T-helper 2 cell treated with Interferon-gamma antibody and Interleukin-4, amounts not matched to agents 5 μg/mL and 100 μg/mL, for 36 hours (primary cell): Measurements from ENCODE around the gene GOLGA2.
"Not testable (repeated sequence)": the region's sequence is repeated elsewhere in the genome, so short reads cannot be mapped to it uniquely, and the experiment has no call there.

ENCODE experiments used
- DNase-seq: peaks from one replicate; pipeline ENCODE4 v3.0.0; 2021; ENCODE audit warnings: low spot score
- H3K27ac Mint-ChIP-seq: one replicate; pipeline ENCODE4 v1.8.0; 2021; ENCODE audit warnings: mild to moderate bottlenecking, mixed read lengths
- H3K27me3 Mint-ChIP-seq: one replicate; pipeline ENCODE4 v1.8.0; 2021; ENCODE audit warnings: low read depth, mixed read lengths
- H3K36me3 Mint-ChIP-seq: one replicate; pipeline ENCODE4 v1.8.0; 2021; ENCODE audit warnings: low read depth, mixed read lengths
- H3K4me1 Mint-ChIP-seq: one replicate; pipeline ENCODE4 v1.8.0; 2021; ENCODE audit warnings: low read depth, mixed read lengths
- H3K4me3 Mint-ChIP-seq: one replicate; pipeline ENCODE4 v1.8.0; 2022; ENCODE audit warnings: mild to moderate bottlenecking, moderate library complexity, mixed read lengths
- H3K9me3 Mint-ChIP-seq: one replicate; pipeline ENCODE4 v1.8.0; 2021; ENCODE audit warnings: mixed read lengths

The GOLGA2 gene

DNA sequence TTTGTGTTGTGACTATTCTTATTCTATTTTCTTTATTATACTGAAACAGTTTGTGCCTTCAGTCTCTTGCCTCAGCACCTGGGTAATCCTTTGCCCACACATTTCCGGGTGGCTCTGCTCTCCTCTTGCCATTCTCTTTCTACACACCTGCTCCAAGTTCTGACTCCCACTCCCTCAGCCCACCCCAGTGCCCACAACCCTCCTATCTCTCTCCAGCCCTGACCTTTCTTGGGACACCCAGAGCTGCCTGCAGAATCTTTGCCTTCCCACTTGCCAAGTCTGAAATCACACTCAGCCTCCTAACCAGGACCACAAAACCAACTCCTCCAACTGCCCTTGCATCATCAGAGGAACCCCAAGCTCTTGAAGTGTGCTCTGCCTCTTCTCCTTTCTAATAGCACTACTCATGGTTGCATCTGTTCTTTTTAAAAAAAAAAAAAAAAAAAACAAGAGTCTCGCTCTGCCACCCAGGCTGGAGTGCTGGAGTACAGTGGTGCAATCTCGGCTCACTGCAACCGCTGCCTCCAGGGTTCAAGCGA is 4.3 kb upstream of the GOLGA2 start:
- Mint-ChIP-seq H3K4me1 (peaks cover 26% of the 10 kb centered on the region), H3K27me3 (peaks cover 2% of the 10 kb centered on the region), H3K27ac (peak overlapping the region; percentile 68), H3K36me3 (peaks cover 4% of the 10 kb centered on the region), H3K4me3 (no peak overlapping the region), H3K9me3 (no peaks in the 10 kb centered on the region)
- DNase-seq: no peak

- not testable (repeated sequence) for H3K9me3 Mint-ChIP-seq, H3K27me3 Mint-ChIP-seq, DNase-seq, H3K27ac Mint-ChIP-seq, H3K4me3 Mint-ChIP-seq, H3K36me3 Mint-ChIP-seq
- peaks cover 32% of the 10 kb centered on the region for H3K4me1 Mint-ChIP-seq
Measured at GRCh38 chr9:128279088-128280073, 3.6 kb upstream of the GOLGA2 start.

- no peak for DNase-seq
- peaks cover 11% of the 10 kb centered on the region for H3K36me3 Mint-ChIP-seq
- H3K9me3 Mint-ChIP-seq: no peaks in the 10 kb centered on the region
- peaks cover 39% of the 10 kb centered on the region for H3K4me1 Mint-ChIP-seq
- peaks cover 2% of the 10 kb centered on the region for H3K27me3 Mint-ChIP-seq
- H3K4me3 Mint-ChIP-seq: peak overlapping the region; percentile 95
- H3K27ac Mint-ChIP-seq: peak overlapping the region; percentile 93
Measured at GRCh38 chr9:128276574-128277270, 915 bp upstream of the GOLGA2 start.

GRCh38 chr9:128276008-128276573 is 284 bp upstream of the GOLGA2 start, which contains the start of gene SWI5:
Gene SWI5, plus strand, starts transcription at chr9:128276276.
- Mint-ChIP-seq H3K36me3 (peaks cover 10% of the 10 kb centered on the region), H3K4me1 (peaks cover 38% of the 10 kb centered on the region), H3K27ac (peak within 1 kb of the TSS; percentile 93), H3K27me3 (peaks cover 2% of the 10 kb centered on the region), H3K4me3 (peak within 1 kb of the TSS; percentile 95), H3K9me3 (no peaks in the 10 kb centered on the region)
- DNase-seq: peak; percentile 99

GRCh38 chr9:128274245-128274644 is 1.6 kb downstream of the GOLGA2 start:
- peaks cover 7% of the 10 kb centered on the region for H3K36me3 Mint-ChIP-seq
- H3K4me1 Mint-ChIP-seq: peaks cover 30% of the 10 kb centered on the region
- DNase-seq: no peak
- H3K27ac Mint-ChIP-seq: no peak overlapping the region
- H3K4me3 Mint-ChIP-seq: peak overlapping the region; percentile 95
- peaks cover 2% of the 10 kb centered on the region for H3K27me3 Mint-ChIP-seq
- H3K9me3 Mint-ChIP-seq: no peaks in the 10 kb centered on the region

DNA sequence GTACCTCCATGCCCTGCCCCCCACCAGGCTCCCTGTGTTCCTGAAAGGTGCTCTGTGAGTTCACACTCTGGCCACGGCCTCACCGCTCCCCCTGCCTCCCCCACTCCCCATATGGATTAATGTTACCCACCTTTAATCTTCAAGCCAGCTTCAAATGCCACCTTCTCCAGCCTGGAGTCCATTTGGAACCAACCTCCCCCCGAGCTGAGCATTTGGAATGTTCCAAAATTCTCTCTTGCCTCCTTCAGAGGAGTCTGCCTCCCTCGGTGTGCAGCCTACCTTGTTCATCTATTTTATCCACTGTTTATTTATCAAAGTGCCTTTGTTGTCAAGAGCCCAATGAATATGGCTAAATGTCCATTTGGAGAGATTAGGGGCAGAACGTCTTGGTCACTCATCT is 4.3 kb downstream of the GOLGA2 start:
- Mint-ChIP-seq H3K4me1 (peaks cover 17% of the 10 kb centered on the region), H3K4me3 (no peak overlapping the region), H3K27me3 (peaks cover 2% of the 10 kb centered on the region), H3K9me3 (no peaks in the 10 kb centered on the region), H3K27ac (no peak overlapping the region), H3K36me3 (peaks cover 8% of the 10 kb centered on the region)
- DNase-seq: no peak

- Mint-ChIP-seq H3K27ac (no peak overlapping the region), H3K27me3 (peaks cover 2% of the 10 kb centered on the region), H3K36me3 (peaks cover 8% of the 10 kb centered on the region), H3K4me3 (no peak overlapping the region), H3K4me1 (peaks cover 14% of the 10 kb centered on the region), H3K9me3 (no peaks in the 10 kb centered on the region)
- DNase-seq: no peak
Measured at GRCh38 chr9:128271112-128271511, 4.7 kb downstream of the GOLGA2 start.

DNA sequence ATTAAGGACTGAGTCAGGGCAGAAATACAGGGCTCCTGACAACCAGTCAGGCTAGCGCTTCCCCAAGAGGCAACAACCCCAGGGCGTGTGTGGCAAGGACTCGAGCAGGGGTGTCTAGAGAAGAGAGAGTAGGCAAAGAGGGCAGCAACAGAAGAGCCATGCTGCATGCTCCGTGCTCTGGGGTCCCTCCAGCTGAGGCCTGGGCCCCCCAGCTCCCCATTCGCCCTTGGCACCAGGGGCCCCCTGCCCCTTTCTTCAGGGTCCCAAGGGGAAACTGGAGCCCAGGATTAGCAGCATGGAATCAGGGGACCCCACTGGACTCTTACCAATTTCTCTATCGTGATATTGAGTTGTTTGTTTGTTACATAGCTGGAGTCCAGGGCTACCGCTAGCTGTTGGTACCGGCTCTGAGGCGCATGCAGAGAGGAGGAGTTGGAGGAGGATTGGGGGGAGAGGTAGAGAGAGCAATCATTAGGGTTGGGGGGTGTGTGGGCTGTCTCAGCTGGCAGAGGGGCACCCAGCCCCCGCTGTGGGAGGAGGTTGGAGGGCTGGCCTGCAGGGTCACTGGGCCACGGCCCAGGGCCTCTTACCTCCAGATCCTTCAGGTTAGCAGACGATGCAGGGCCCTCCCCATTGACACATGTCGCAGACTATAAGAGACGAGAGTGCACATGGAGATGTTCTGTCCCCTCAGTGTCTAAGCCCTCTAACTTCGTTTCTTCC is 8.8 kb downstream of the GOLGA2 start:
- Mint-ChIP-seq H3K27ac (no peak overlapping the region), H3K36me3 (peaks cover 5% of the 10 kb centered on the region), H3K4me1 (no peaks in the 10 kb centered on the region), H3K4me3 (no peak overlapping the region), H3K9me3 (no peaks in the 10 kb centered on the region), H3K27me3 (no peaks in the 10 kb centered on the region)
- no peak for DNase-seq

DNA sequence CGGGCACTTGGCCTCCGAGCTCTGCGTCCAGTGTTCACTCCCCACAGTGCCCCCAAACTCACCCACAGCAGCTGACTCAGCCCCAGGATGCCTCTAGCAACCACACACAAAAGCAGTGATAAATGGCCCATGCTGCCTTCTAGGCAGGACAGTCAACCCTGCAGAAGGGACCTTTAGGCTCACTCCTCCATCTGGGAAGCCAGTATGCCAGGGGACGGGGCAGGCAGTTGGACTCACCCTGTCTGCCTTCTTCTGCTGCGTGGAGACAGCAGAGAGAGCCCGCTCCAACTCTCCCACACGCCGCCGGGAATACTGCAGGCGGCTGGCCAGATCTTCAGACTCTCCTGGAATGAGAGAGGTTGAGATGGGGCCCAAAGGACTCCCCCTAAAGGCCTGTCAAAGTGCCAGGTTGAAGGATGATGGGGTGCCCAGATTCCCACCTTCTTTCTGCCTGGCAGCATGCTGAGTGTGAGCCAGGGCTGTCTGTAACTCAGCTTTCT is 10.4 kb downstream of the GOLGA2 start:
- no peak for DNase-seq
- no peak overlapping the region for H3K4me3 Mint-ChIP-seq
- H3K9me3 Mint-ChIP-seq: no peaks in the 10 kb centered on the region
- H3K4me1 Mint-ChIP-seq: no peaks in the 10 kb centered on the region
- H3K27ac Mint-ChIP-seq: no peak overlapping the region
- H3K36me3 Mint-ChIP-seq: peaks cover 15% of the 10 kb centered on the region
- H3K27me3 Mint-ChIP-seq: no peaks in the 10 kb centered on the region

DNA sequence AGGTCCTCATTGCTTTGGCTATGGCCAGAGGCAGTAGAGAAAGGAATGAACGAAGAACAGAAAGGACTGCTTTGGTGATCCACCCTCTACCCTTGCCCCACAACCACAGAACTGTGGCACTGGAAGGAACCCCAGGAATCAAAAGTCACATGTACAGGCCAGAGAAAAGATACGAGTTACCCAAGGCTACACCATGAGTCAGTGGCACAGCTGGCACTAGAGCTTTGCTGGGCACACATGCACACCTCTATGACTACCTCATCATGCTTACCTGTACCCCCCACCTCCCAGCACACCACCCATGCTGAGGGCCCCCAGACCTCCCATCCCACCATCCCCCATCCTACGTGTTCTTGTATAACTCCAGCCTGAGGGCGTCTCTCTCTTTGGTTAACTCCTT is 13.1 kb downstream of the GOLGA2 start:
- Mint-ChIP-seq H3K9me3 (no peaks in the 10 kb centered on the region), H3K4me3 (no peak overlapping the region), H3K27me3 (no peaks in the 10 kb centered on the region), H3K27ac (no peak overlapping the region), H3K36me3 (peaks cover 21% of the 10 kb centered on the region), H3K4me1 (no peaks in the 10 kb centered on the region)
- no peak for DNase-seq

- H3K4me3 Mint-ChIP-seq: no peak overlapping the region
- DNase-seq: no peak
- H3K4me1 Mint-ChIP-seq: no peaks in the 10 kb centered on the region
- no peaks in the 10 kb centered on the region for H3K9me3 Mint-ChIP-seq
- H3K36me3 Mint-ChIP-seq: peaks cover 22% of the 10 kb centered on the region
- no peak overlapping the region for H3K27ac Mint-ChIP-seq
- H3K27me3 Mint-ChIP-seq: no peaks in the 10 kb centered on the region
Measured at GRCh38 chr9:128260340-128260739, 15.5 kb downstream of the GOLGA2 start.

DNA sequence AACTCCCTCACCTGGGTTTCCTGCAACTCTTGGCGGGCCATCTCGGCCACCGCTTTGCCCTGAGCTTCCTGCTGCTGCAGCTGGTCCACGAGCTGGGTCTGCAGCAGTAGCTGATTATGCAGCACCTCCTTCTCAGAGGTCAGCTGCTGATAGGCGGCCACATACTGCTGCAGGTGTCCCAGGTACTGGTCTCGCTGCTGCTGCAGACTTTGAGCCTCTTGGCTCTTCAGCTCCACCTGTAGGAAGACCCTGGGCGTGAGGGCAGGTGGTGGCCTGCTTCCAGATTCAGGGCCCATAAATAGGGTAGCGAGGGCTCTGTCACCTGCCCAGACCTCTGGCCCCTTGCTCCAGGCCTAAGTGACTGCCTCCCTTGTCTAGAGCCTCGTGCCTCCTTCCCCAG is 16.7 kb downstream of the GOLGA2 start:
- no peak for DNase-seq
- H3K27me3 Mint-ChIP-seq: no peaks in the 10 kb centered on the region
- H3K9me3 Mint-ChIP-seq: no peaks in the 10 kb centered on the region
- H3K4me3 Mint-ChIP-seq: no peak overlapping the region
- no peaks in the 10 kb centered on the region for H3K4me1 Mint-ChIP-seq
- H3K36me3 Mint-ChIP-seq: peaks cover 22% of the 10 kb centered on the region
- no peak overlapping the region for H3K27ac Mint-ChIP-seq

GRCh38 chr9:128258326-128258725 is 17.5 kb downstream of the GOLGA2 start:
- no peak overlapping the region for H3K27ac Mint-ChIP-seq
- H3K27me3 Mint-ChIP-seq: no peaks in the 10 kb centered on the region
- H3K9me3 Mint-ChIP-seq: no peaks in the 10 kb centered on the region
- H3K4me3 Mint-ChIP-seq: no peak overlapping the region
- H3K36me3 Mint-ChIP-seq: peaks cover 22% of the 10 kb centered on the region
- no peaks in the 10 kb centered on the region for H3K4me1 Mint-ChIP-seq
- DNase-seq: no peak
